IMR-90 (cell line): ENCODE data around the gene SLX9. TPM values are rescaled to one million over a fixed set of nuclear protein-coding genes. Genes with fewer than 3 reads are reported as not detected.

Experiments
- ATAC-seq: fragments of 200-7000 bp; cut with Tn5 transposase; 2 replicates; pipeline ENCODE4 v1.9.1; 2020; ENCODE audit warnings: low read depth, mild to moderate bottlenecking, moderate library complexity
- BruUV-seq: library from RNA; stranded (reverse); fragments of 400-500 nt; replicated peaks from 2 replicates; lab custom pipeline; 2021; lab: Mats Ljungman, UMichigan
- CTCF ChIA-PET: fragments of 300-600 bp; formaldehyde crosslinking; extraction: SDS; loops from one replicate; lab custom pipeline; 2021; ENCODE audit warnings: antibody characterized with exemption; lab: Yijun Ruan, JAX
- POLR2A ChIA-PET: fragments of 300-600 bp; sonication (Branson Sonifier 250); formaldehyde crosslinking; loops from one replicate; lab custom pipeline; 2022; ENCODE audit warnings: antibody characterized with exemption; ENCODE audit not compliant: unreplicated experiment; lab: Charles Lee
- DNase-seq: peaks from one replicate; pipeline ENCODE4 v3.0.0; 2013
- H2AFZ ChIP-seq: replicated peaks from 2 replicates; pipeline ENCODE3; 2013; ENCODE audit warnings: low read length, mild to moderate bottlenecking; ENCODE audit not compliant: poor library complexity
- H2AK5ac ChIP-seq: 2 replicates; pipeline ENCODE4 v1.6.1; 2013; ENCODE audit warnings: low read depth, low read length, inconsistent platforms
- H2AK9ac ChIP-seq: replicated peaks from 2 replicates; pipeline ENCODE3; 2013; ENCODE audit warnings: mild to moderate bottlenecking, low read depth, low read length, moderate library complexity; ENCODE audit not compliant: poor library complexity
- H2BK120ac ChIP-seq: 2 replicates; pipeline ENCODE4 v1.6.1; 2013; ENCODE audit warnings: low read depth, low read length, inconsistent platforms
- H2BK15ac ChIP-seq: 3 replicates; pipeline ENCODE4 v1.6.1; 2013; ENCODE audit warnings: low read depth, low read length, inconsistent platforms
- H2BK20ac ChIP-seq: 2 replicates; pipeline ENCODE4 v1.6.1; 2013; ENCODE audit warnings: low read depth, mild to moderate bottlenecking, inconsistent platforms, low read length, moderate library complexity
- H2BK5ac ChIP-seq: 2 replicates; pipeline ENCODE4 v1.6.1; 2013; ENCODE audit warnings: mild to moderate bottlenecking, low read depth, low read length, inconsistent platforms; ENCODE audit not compliant: poor library complexity, severe bottlenecking
- H3K14ac ChIP-seq: replicated peaks from 2 replicates; pipeline ENCODE4 v1.6.1; 2013; ENCODE audit warnings: low read depth, low read length, inconsistent platforms
- H3K18ac ChIP-seq: 2 replicates; pipeline ENCODE4 v1.6.1; 2013; ENCODE audit warnings: low read depth, low read length, control low read depth
- H3K23ac ChIP-seq: 2 replicates; pipeline ENCODE4 v1.6.1; 2013; ENCODE audit warnings: low read depth, low read length, inconsistent platforms
- H3K27ac ChIP-seq: 2 replicates; pipeline ENCODE4 v1.5.1; 2013; ENCODE audit warnings: mild to moderate bottlenecking, control low read depth, low read length; ENCODE audit not compliant: insufficient read depth
- H3K27me3 ChIP-seq: 2 replicates; pipeline ENCODE4 v1.6.1; 2013; ENCODE audit warnings: low read length; ENCODE audit not compliant: control insufficient read depth, insufficient read depth
- H3K36me3 ChIP-seq: 2 replicates; pipeline ENCODE4 v1.6.1; 2013; ENCODE audit warnings: low read length, mixed read lengths; ENCODE audit not compliant: control insufficient read depth, insufficient read depth
- H3K4ac ChIP-seq: 2 replicates; pipeline ENCODE4 v1.6.1; 2013; ENCODE audit warnings: low read depth, low read length, inconsistent platforms
- H3K4me1 ChIP-seq: 2 replicates; pipeline ENCODE4 v1.6.1; 2013; ENCODE audit warnings: low read length, mixed read lengths; ENCODE audit not compliant: control insufficient read depth, insufficient read depth
- H3K4me2 ChIP-seq: 2 replicates; pipeline ENCODE4 v1.6.1; 2013; ENCODE audit warnings: low read depth, mild to moderate bottlenecking, control low read depth, low read length, moderate library complexity
- H3K4me3 ChIP-seq: 2 replicates; pipeline ENCODE4 v1.5.1; 2013; ENCODE audit warnings: low read depth, mild to moderate bottlenecking, control low read depth, low read length, moderate library complexity; ENCODE audit not compliant: insufficient read depth
- H3K56ac ChIP-seq: 2 replicates; pipeline ENCODE4 v1.6.1; 2013; ENCODE audit warnings: low read length, inconsistent platforms; ENCODE audit not compliant: insufficient read depth; ENCODE audit errors: extremely low read depth
- H3K79me1 ChIP-seq, 2 experiments: 2 replicates each; pipeline ENCODE4 v1.6.1; 2013; ENCODE audit warnings: low read length in 2 of 2, inconsistent platforms in 1 of 2, low read depth in 1 of 2
- H3K9ac ChIP-seq: 2 replicates; pipeline ENCODE4 v1.6.1; 2013; ENCODE audit warnings: low read depth, low read length, control low read depth
- H3K9me1 ChIP-seq: 2 replicates; pipeline ENCODE4 v1.6.1; 2013; ENCODE audit warnings: low read length, inconsistent platforms; ENCODE audit not compliant: insufficient read depth
- H3K9me3 ChIP-seq: 2 replicates; pipeline ENCODE4 v1.6.1; 2013; ENCODE audit warnings: low read length; ENCODE audit not compliant: control insufficient read depth, insufficient read depth
- H4K20me1 ChIP-seq: 2 replicates; pipeline ENCODE4 v1.6.1; 2013; ENCODE audit warnings: low read length, inconsistent platforms; ENCODE audit not compliant: insufficient read depth
- H4K5ac ChIP-seq: 2 replicates; pipeline ENCODE4 v1.6.1; 2013; ENCODE audit warnings: mild to moderate bottlenecking, low read depth, low read length, control low read depth
- H4K8ac ChIP-seq, 2 experiments: 2 replicates each; pipeline ENCODE4 v1.6.1; 2013; ENCODE audit warnings: low read depth in 2 of 2, low read length in 2 of 2, control low read depth in 1 of 2, inconsistent platforms in 1 of 2
- H4K91ac ChIP-seq: 2 replicates; pipeline ENCODE4 v1.6.1; 2013; ENCODE audit warnings: low read depth, low read length, inconsistent platforms; ENCODE audit not compliant: insufficient read depth
- BHLHE40 ChIP-seq: fragments of 150-350 bp; IDR thresholded peaks from 2 replicates; pipeline ENCODE4 v1.6.1; 2016; ENCODE audit warnings: mild to moderate bottlenecking, low read depth, low read length
- CEBPB ChIP-seq: IDR thresholded peaks from 2 replicates; pipeline ENCODE4 v1.6.1; 2012; ENCODE audit warnings: low read depth, low read length, improper control_type of control experiment
- CHD1 ChIP-seq: IDR thresholded peaks from 2 replicates; pipeline ENCODE4 v1.6.1; 2012; ENCODE audit warnings: low read depth, low read length, improper control_type of control experiment
- FOS ChIP-seq: fragments of 150-350 bp; IDR thresholded peaks from 2 replicates; pipeline ENCODE4 v1.6.1; 2016; ENCODE audit warnings: low read depth, low read length
- MAFK ChIP-seq: IDR thresholded peaks from 2 replicates; pipeline ENCODE4 v1.6.1; 2012; ENCODE audit warnings: low read depth, low read length, improper control_type of control experiment
- MAZ ChIP-seq: IDR thresholded peaks from 2 replicates; pipeline ENCODE4 v1.6.1; 2012; ENCODE audit warnings: low read depth, mild to moderate bottlenecking, low read length, improper control_type of control experiment, moderate library complexity, borderline replicate concordance
- MXI1 ChIP-seq: IDR thresholded peaks from 2 replicates; pipeline ENCODE4 v1.6.1; 2012; ENCODE audit warnings: low read depth, mild to moderate bottlenecking, low read length, moderate library complexity, borderline replicate concordance
- NFE2L2 ChIP-seq: fragments of 150-350 bp; IDR thresholded peaks from 2 replicates; pipeline ENCODE4 v1.6.1; 2016; ENCODE audit warnings: low read depth, mild to moderate bottlenecking, low read length
- POLR2A ChIP-seq: IDR thresholded peaks from 2 replicates; pipeline ENCODE4 v1.6.1; 2012; ENCODE audit warnings: mild to moderate bottlenecking, low read depth, low read length
- RAD21 ChIP-seq: IDR thresholded peaks from 2 replicates; pipeline ENCODE4 v1.6.1; 2012; ENCODE audit warnings: low read length, improper control_type of control experiment
- RCOR1 ChIP-seq: IDR thresholded peaks from 2 replicates; pipeline ENCODE4 v1.6.1; 2012; ENCODE audit warnings: mild to moderate bottlenecking, low read length, improper control_type of control experiment; ENCODE audit not compliant: insufficient replicate concordance
- RFX5 ChIP-seq: IDR thresholded peaks from 2 replicates; pipeline ENCODE4 v1.8.0; 2012; ENCODE audit warnings: low read depth, mild to moderate bottlenecking, low read length, moderate library complexity
- SMC3 ChIP-seq: fragments of 150-350 bp; IDR thresholded peaks from 2 replicates; pipeline ENCODE4 v1.6.1; 2016; ENCODE audit warnings: low read depth, mild to moderate bottlenecking, antibody characterized with exemption, low read length, moderate library complexity
- USF2 ChIP-seq: fragments of 150-350 bp; IDR thresholded peaks from 2 replicates; pipeline ENCODE4 v1.6.1; 2017; ENCODE audit warnings: mild to moderate bottlenecking, antibody characterized with exemption, low read length, low read depth
- WGBS, 2 experiments: methylation state at CpG; one replicate each; pipeline versions ENCODE4 v1.1.5 to v1.1.7; 2013; ENCODE audit warnings: missing lambda C conversion rate in 2 of 2; ENCODE audit not compliant: insufficient read length in 1 of 2; ENCODE audit errors: extremely low coverage in 2 of 2; 5-methylcytosine and 5-hydroxymethylcytosine counted together
- dilution Hi-C: fragments of 300-500 bp; cut with HindIII; formaldehyde crosslinking; loops from one replicate; pipeline ENCODE4 v1.14.3; 2018; ENCODE audit warnings: low sequenced_read_pairs; ENCODE audit not compliant: unreplicated experiment
- in situ Hi-C: fragments of 300-500 bp; cut with MboI; formaldehyde crosslinking; loops from 3 replicates; pipeline ENCODE4 v1.14.3; 2019; ENCODE audit warnings: low sequenced_read_pairs, inconsistent platforms, mixed read lengths
- intact Hi-C: fragments of 100-400 bp; cut with micrococcal nuclease; formaldehyde crosslinking; loops from 2 replicates; pipeline ENCODE4 v1.10.0; 2022
- polyA plus RNA-seq, 3 experiments: library from polyadenylated mRNA; depleted of rRNA; stranded (reverse); fragments of >200 nt; gene quantifications; 2 replicates each; pipeline ENCODE4 v1.2.3, GENCODE V29; 2012; ENCODE audit warnings: low replicate concordance in 1 of 3
- total RNA-seq: library from RNA; depleted of rRNA; stranded (reverse); fragments of >200 nt; gene quantifications from 2 replicates; pipeline ENCODE4 v1.2.3, GENCODE V29; 2012
- TF ChIP-seq, protein P1 (sequence below): fragments of 150-350 bp; IDR thresholded peaks from 2 replicates; pipeline ENCODE4 v1.6.1; 2016; ENCODE audit warnings: low read depth, mild to moderate bottlenecking, low read length, moderate library complexity, borderline replicate concordance
- TF ChIP-seq, protein P2 (sequence below): conservative IDR thresholded peaks from 2 replicates; pipeline ENCODE4 v1.5.1; 2012; ENCODE audit warnings: mild to moderate bottlenecking, low read depth, low read length, improper control_type of control experiment

The SLX9 gene
- total and polyA plus RNA-seq, 2 of the 4 experiments (the other 2 are of a cell fraction), result 10.4 to 21.7 TPM

GRCh38 chr21:45010096-45010495 lies 70.3 kb downstream of the SLX9 start:
- H3K18ac ChIP-seq, result peak overlapping the region; percentile 18; the same call in 1 of the 2 replicates
- H4K20me1 ChIP-seq, result no peaks in the 10 kb centered on the region
- H3K9ac ChIP-seq, result no peak overlapping the region
- in situ Hi-C loops (no loop called here), dilution Hi-C loops (no loop called here), intact Hi-C loops (no loop called here)
- peaks cover 2 to 17% of the 10 kb centered on the region in 2 experiments; a peak in 2 of 4 replicates for H3K79me1 ChIP-seq
- 100% methylated on average over 1 of the region's 3 CpGs; no CpG with 5 or more reads in 1 of the 2 experiments for WGBS, 2 experiments
- BruUV-seq, result no TSS peak
- peaks cover 22% of the 10 kb centered on the region for H3K4me1 ChIP-seq
- TF ChIP-seq RAD21 (no peak), CHD1 (no peak), RFX5 (no peak), BHLHE40 (no peak), SMC3 (no peak), MAZ (no peak), MXI1 (no peak), USF2 (no peak), POLR2A (no peak), MAFK (no peak), RCOR1 (no peak), CEBPB (no peak), FOS (no peak), NFE2L2 (no peak)
- TF ChIP-seq, protein P1, sequence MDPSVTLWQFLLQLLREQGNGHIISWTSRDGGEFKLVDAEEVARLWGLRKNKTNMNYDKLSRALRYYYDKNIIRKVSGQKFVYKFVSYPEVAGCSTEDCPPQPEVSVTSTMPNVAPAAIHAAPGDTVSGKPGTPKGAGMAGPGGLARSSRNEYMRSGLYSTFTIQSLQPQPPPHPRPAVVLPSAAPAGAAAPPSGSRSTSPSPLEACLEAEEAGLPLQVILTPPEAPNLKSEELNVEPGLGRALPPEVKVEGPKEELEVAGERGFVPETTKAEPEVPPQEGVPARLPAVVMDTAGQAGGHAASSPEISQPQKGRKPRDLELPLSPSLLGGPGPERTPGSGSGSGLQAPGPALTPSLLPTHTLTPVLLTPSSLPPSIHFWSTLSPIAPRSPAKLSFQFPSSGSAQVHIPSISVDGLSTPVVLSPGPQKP, result no peak
- TF ChIP-seq, protein P2, sequence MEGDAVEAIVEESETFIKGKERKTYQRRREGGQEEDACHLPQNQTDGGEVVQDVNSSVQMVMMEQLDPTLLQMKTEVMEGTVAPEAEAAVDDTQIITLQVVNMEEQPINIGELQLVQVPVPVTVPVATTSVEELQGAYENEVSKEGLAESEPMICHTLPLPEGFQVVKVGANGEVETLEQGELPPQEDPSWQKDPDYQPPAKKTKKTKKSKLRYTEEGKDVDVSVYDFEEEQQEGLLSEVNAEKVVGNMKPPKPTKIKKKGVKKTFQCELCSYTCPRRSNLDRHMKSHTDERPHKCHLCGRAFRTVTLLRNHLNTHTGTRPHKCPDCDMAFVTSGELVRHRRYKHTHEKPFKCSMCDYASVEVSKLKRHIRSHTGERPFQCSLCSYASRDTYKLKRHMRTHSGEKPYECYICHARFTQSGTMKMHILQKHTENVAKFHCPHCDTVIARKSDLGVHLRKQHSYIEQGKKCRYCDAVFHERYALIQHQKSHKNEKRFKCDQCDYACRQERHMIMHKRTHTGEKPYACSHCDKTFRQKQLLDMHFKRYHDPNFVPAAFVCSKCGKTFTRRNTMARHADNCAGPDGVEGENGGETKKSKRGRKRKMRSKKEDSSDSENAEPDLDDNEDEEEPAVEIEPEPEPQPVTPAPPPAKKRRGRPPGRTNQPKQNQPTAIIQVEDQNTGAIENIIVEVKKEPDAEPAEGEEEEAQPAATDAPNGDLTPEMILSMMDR, result no peak
- H4K5ac ChIP-seq, result peak overlapping the region; percentile 21; the same call in 1 of the 2 replicates
- H2AK5ac ChIP-seq, result peak overlapping the region; percentile 83
- peak overlapping the region; percentile 62; the same call in 1 of the 2 replicates for H3K4ac ChIP-seq
- peaks cover 10% of the 10 kb centered on the region for H3K9me3 ChIP-seq
- H3K14ac ChIP-seq, result peak overlapping the region; percentile 17; the same call in 1 of the 2 replicates
- ATAC-seq, result no peak
- H3K4me3 ChIP-seq, result no peak overlapping the region
- no peaks in the 10 kb centered on the region for H3K27me3 ChIP-seq
- peak overlapping the region; percentile 29; the same call in 1 of the 2 replicates for H4K91ac ChIP-seq
- H2BK20ac ChIP-seq, result peak overlapping the region; percentile 86
- no peak overlapping the region for H3K4me2 ChIP-seq
- H2BK5ac ChIP-seq, result no peak overlapping the region
- peaks cover 14% of the 10 kb centered on the region for H3K9me1 ChIP-seq
- CTCF ChIA-PET, result interaction anchor here (0.8 kb wide), 1 partner anchor 11 kb away, joined by 3 read pairs; no protein-coding TSS in a partner anchor
- POLR2A ChIA-PET, result no interaction called here
- no peaks in the 10 kb centered on the region for H3K36me3 ChIP-seq
- H3K23ac ChIP-seq, result 0 out of 2 replicates have a peak overlapping the region, but pooled peaks have one; percentile 34
- H3K27ac ChIP-seq, result no peak overlapping the region
- H2BK15ac ChIP-seq, result peak overlapping the region; percentile 77
- no peak overlapping the region for H3K56ac ChIP-seq
- no peak overlapping the region for H2AFZ ChIP-seq
- H4K8ac ChIP-seq, result peak overlapping the region in 1 of 2 experiments; percentile 20; a peak in 1 of 4 replicates
- H2BK120ac ChIP-seq, result peak overlapping the region; percentile 79
- no peak overlapping the region for H2AK9ac ChIP-seq
- no peak for DNase-seq
